AG09309 (cell line): ENCODE measurements around the gene TNRC6B.

Experiments used
- DNase-seq: peaks from one replicate; pipeline ENCODE4 v3.0.0-alpha.2; 2010; ENCODE audit warnings: low read depth
- H3K4me3 ChIP-seq: 2 replicates; pipeline ENCODE4 v1.5.1; 2011; ENCODE audit warnings: mild to moderate bottlenecking, low read depth, low read length, moderate library complexity; ENCODE audit not compliant: control insufficient read depth
- CTCF ChIP-seq: IDR thresholded peaks from 2 replicates; pipeline ENCODE4 v1.5.1; 2011; ENCODE audit warnings: mild to moderate bottlenecking, low read depth, low read length, inconsistent platforms; ENCODE audit not compliant: insufficient read depth, control insufficient read depth; ENCODE audit errors: missing control alignments

The TNRC6B gene

GRCh38 chr22:40289991-40290459 is 112.3 kb downstream of the TNRC6B start:
- no peak overlapping the region for H3K4me3 ChIP-seq
- DNase-seq, result no peak
- TF ChIP-seq CTCF, result no peak

GRCh38 chr22:40290516-40290915 is 112.8 kb downstream of the TNRC6B start:
- no peak overlapping the region for H3K4me3 ChIP-seq
- DNase-seq, result no peak
- no peak for TF ChIP-seq CTCF

- no peak for DNase-seq
- no peak for TF ChIP-seq CTCF
- H3K4me3 ChIP-seq, result no peak overlapping the region
These were observed 117.0 kb downstream of the TNRC6B start for GRCh38 chr22:40294696-40295095.

GRCh38 chr22:40300316-40300715 is 122.6 kb downstream of the TNRC6B start:
- H3K4me3 ChIP-seq, result no peak overlapping the region
- no peak for DNase-seq
- TF ChIP-seq CTCF, result no peak

- no peak for TF ChIP-seq CTCF
- DNase-seq, result no peak
- H3K4me3 ChIP-seq, result no peak overlapping the region
These were observed 123.4 kb downstream of the TNRC6B start for GRCh38 chr22:40300884-40301672.

GRCh38 chr22:40302149-40302548 is 124.4 kb downstream of the TNRC6B start:
- no peak for DNase-seq
- no peak for TF ChIP-seq CTCF
- H3K4me3 ChIP-seq, result no peak overlapping the region
